Neural progenitor cell (in vitro differentiated cells): Measurements from ENCODE around the gene EEIG1.

ENCODE experiments used
- EZH2 ChIP-seq: fragments of 200-600 bp; sonication (generic); IDR thresholded peaks from 2 replicates; pipeline ENCODE4 v1.6.1; 2017; ENCODE audit warnings: antibody characterized with exemption, mild to moderate bottlenecking, moderate library complexity
- EZH2phosphoT487 ChIP-seq: fragments of 200-600 bp; sonication (generic); IDR thresholded peaks from 2 replicates; pipeline ENCODE4 v1.6.1; 2017; ENCODE audit warnings: antibody characterized with exemption
- TF ChIP-seq, protein P1 (sequence below): fragments of 200-600 bp; sonication (generic); IDR thresholded peaks from 2 replicates; pipeline ENCODE4 v1.5.1; 2017; ENCODE audit warnings: antibody characterized with exemption, mild to moderate bottlenecking

DNA sequence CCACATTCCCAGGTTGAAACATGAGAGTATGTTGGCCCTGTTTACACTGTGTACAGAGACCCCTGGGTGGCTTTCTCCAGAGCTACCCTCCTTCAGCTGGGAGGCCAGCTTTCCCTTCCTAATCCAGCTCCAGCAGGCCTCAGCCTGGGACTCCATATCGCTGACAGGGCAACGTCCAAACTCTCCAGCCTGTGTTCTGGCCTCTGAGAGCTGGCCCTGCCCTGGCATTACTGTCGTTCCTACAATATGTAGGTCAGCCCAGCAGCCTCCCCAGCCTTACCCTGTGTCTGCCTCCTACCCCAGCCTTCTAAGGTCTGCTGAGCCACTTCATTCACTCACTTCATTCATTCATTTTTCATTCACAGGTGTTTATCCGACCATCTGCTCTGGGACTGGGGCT is 8.3 kb upstream of the EEIG1 start:
- TF ChIP-seq, protein P1, sequence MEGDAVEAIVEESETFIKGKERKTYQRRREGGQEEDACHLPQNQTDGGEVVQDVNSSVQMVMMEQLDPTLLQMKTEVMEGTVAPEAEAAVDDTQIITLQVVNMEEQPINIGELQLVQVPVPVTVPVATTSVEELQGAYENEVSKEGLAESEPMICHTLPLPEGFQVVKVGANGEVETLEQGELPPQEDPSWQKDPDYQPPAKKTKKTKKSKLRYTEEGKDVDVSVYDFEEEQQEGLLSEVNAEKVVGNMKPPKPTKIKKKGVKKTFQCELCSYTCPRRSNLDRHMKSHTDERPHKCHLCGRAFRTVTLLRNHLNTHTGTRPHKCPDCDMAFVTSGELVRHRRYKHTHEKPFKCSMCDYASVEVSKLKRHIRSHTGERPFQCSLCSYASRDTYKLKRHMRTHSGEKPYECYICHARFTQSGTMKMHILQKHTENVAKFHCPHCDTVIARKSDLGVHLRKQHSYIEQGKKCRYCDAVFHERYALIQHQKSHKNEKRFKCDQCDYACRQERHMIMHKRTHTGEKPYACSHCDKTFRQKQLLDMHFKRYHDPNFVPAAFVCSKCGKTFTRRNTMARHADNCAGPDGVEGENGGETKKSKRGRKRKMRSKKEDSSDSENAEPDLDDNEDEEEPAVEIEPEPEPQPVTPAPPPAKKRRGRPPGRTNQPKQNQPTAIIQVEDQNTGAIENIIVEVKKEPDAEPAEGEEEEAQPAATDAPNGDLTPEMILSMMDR: no peak
- TF ChIP-seq EZH2phosphoT487: no peak
- TF ChIP-seq EZH2: no peak
